CD4-positive, alpha-beta T cell treated with Interleukin-4 for 4 hours (primary cell): ENCODE results near the gene RIPPLY3.

Experiments
- DNase-seq: peaks from one replicate; pipeline ENCODE4 v3.0.0-alpha.2; 2020

RIPPLY3 gene

DNA sequence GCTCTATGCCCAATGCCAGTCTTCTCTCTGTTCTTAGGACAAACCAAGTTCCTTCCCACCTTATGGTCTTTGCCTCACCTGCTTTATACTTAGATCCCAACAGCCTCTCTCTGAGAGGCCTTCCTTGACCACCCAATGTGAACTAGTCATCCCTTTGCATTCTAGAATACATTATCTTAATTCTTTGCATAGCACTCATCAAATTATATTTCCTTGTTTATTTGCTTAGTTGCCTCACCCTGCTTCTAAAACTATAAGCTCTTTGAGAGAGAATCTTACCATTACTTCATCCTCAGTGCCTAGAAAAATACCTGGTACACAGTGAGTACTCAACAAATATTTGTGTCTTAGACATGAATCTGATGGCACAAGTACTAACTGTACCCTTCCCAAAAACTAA lies 58.3 kb downstream of the RIPPLY3 start:
- DNase-seq, result no peak

DNA sequence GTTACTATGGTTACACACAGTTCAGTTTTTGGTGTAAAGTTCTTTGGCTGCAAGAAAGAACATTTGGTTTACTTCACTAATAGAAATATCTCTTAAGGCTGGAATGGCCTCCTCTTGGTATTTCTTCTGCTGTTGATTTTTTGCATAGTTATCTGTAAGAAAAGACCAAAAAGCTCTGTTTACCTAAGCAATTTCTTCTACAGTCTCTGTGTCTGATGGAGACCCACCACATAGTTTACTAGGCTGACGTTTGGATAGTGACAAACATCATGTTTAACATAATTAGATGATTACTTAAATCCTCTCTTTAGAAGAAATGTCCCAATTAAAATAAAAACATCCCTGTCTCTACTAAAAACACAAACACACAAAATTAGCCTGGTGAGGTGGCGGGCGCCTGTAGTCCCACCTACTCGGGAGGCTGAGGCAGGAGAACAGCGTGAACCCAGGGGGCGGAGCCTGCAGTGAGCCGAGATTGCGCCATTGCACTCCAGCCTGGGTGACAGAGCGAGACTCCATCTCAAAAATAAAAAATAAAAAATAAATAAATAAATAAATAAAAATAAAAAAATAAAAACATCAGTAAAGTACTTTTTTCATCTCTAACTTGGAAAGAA lies 59.2 kb downstream of the RIPPLY3 start:
- no peak for DNase-seq
